Trophoblast cell (in vitro differentiated cells and primary cell): ENCODE measurements around the gene NIPBL.

Experiments used
- DNase-seq, 2 donors: peaks; one replicate each; pipeline ENCODE4 v3.0.0-alpha.2; 2016
- H2AFZ ChIP-seq: 2 replicates; pipeline ENCODE4 v1.6.1; 2013; ENCODE audit warnings: low read length, moderate library complexity, mild to moderate bottlenecking; ENCODE audit not compliant: insufficient read depth, poor library complexity
- H2AK5ac ChIP-seq: 2 replicates; pipeline ENCODE4 v1.6.1; 2013; ENCODE audit warnings: mild to moderate bottlenecking, low read length
- H2BK120ac ChIP-seq: 2 replicates; pipeline ENCODE4 v1.6.1; 2013; ENCODE audit warnings: low read length, mild to moderate bottlenecking, moderate library complexity; ENCODE audit not compliant: insufficient read depth, poor library complexity
- H2BK12ac ChIP-seq: 2 replicates; pipeline ENCODE4 v1.6.1; 2013; ENCODE audit warnings: mild to moderate bottlenecking, low read length, moderate library complexity
- H2BK5ac ChIP-seq: 2 replicates; pipeline ENCODE4 v1.6.1; 2013; ENCODE audit warnings: low read length, low read depth, moderate library complexity, mild to moderate bottlenecking; ENCODE audit not compliant: poor library complexity
- H3K14ac ChIP-seq: 2 replicates; pipeline ENCODE4 v1.6.1; 2013; ENCODE audit warnings: mild to moderate bottlenecking, low read length
- H3K18ac ChIP-seq: 2 replicates; pipeline ENCODE4 v1.6.1; 2013; ENCODE audit warnings: mild to moderate bottlenecking, low read length
- H3K23ac ChIP-seq: 2 replicates; pipeline ENCODE4 v1.6.1; 2013; ENCODE audit warnings: low read length
- H3K27ac ChIP-seq: 2 replicates; pipeline ENCODE4 v1.5.1; 2013; ENCODE audit warnings: low read depth, mild to moderate bottlenecking, inconsistent platforms, low read length, moderate library complexity
- H3K27me3 ChIP-seq: 2 replicates; pipeline ENCODE4 v1.6.1; 2013; ENCODE audit warnings: inconsistent platforms, mild to moderate bottlenecking, low read length, moderate library complexity; ENCODE audit not compliant: insufficient read depth
- H3K36me3 ChIP-seq, 2 experiments: 1 replicate in 1 of 2; 2 replicates in 1 of 2; pipeline ENCODE4 v1.6.1; 2013; ENCODE audit warnings: low read length in 2 of 2, mild to moderate bottlenecking in 2 of 2, moderate library complexity in 1 of 2; ENCODE audit not compliant: insufficient read depth in 2 of 2, control insufficient read depth in 1 of 2
- H3K4ac ChIP-seq: 2 replicates; pipeline ENCODE4 v1.6.1; 2013; ENCODE audit warnings: low read depth, mild to moderate bottlenecking, low read length, moderate library complexity
- H3K4me1 ChIP-seq, 2 experiments: 1 replicate in 1 of 2; 2 replicates in 1 of 2; pipeline ENCODE4 v1.6.1; 2013; ENCODE audit warnings: low read length in 2 of 2, mild to moderate bottlenecking in 2 of 2, moderate library complexity in 1 of 2; ENCODE audit not compliant: insufficient read depth in 2 of 2, control insufficient read depth in 1 of 2
- H3K4me2 ChIP-seq: 2 replicates; pipeline ENCODE4 v1.6.1; 2013; ENCODE audit warnings: inconsistent platforms, mild to moderate bottlenecking, low read length, moderate library complexity
- H3K4me3 ChIP-seq: 2 replicates; pipeline ENCODE4 v1.5.1; 2013; ENCODE audit warnings: mild to moderate bottlenecking, low read depth, low read length, inconsistent platforms
- H3K79me1 ChIP-seq: one replicate; pipeline ENCODE4 v1.6.1; 2013; ENCODE audit warnings: low read length
- H3K79me2 ChIP-seq: 2 replicates; pipeline ENCODE4 v1.6.1; 2013; ENCODE audit warnings: low read length, mild to moderate bottlenecking; ENCODE audit not compliant: control insufficient read depth, insufficient read depth, poor library complexity
- H3K9ac ChIP-seq: 2 replicates; pipeline ENCODE4 v1.6.1; 2013; ENCODE audit warnings: mild to moderate bottlenecking, low read length
- H3K9me3 ChIP-seq: 2 replicates; pipeline ENCODE4 v1.6.1; 2013; ENCODE audit warnings: low read depth, mild to moderate bottlenecking, control low read depth, inconsistent platforms, low read length; ENCODE audit not compliant: insufficient read depth
- H4K12ac ChIP-seq: 2 replicates; pipeline ENCODE4 v1.6.1; 2013; ENCODE audit warnings: low read depth, mild to moderate bottlenecking, low read length, moderate library complexity
- H4K8ac ChIP-seq: 2 replicates; pipeline ENCODE4 v1.6.1; 2013; ENCODE audit warnings: low read depth, mild to moderate bottlenecking, low read length, moderate library complexity
- H4K91ac ChIP-seq: one replicate; pipeline ENCODE4 v1.6.1; 2013; ENCODE audit warnings: low read depth, mild to moderate bottlenecking, low read length, moderate library complexity
- WGBS: extraction: QIAGEN DNeasy Blood & Tissue Kit; methylation state at CpG from one replicate; pipeline ENCODE4 v1.1.7; 2013; ENCODE audit warnings: missing lambda C conversion rate; ENCODE audit not compliant: insufficient read length, insufficient coverage; ENCODE audit errors: extremely low coverage; 5-methylcytosine and 5-hydroxymethylcytosine counted together

The NIPBL gene

GRCh38 chr5:36875790-36876298 is 725 bp upstream of the NIPBL start:
- peak overlapping the region; percentile 96 for H4K8ac ChIP-seq
- peak overlapping the region; percentile 86 for H3K9ac ChIP-seq
- H3K18ac ChIP-seq: peak overlapping the region; percentile 97
- no peaks in the 10 kb centered on the region for H3K9me3 ChIP-seq
- H4K12ac ChIP-seq: peak overlapping the region; percentile 96
- peaks cover 1% of the 10 kb centered on the region in 2 experiments for H3K36me3 ChIP-seq
- H3K27ac ChIP-seq: peak overlapping the region; percentile 86
- no peak overlapping the region for H2BK12ac ChIP-seq
- peak overlapping the region; percentile 97 for H2AFZ ChIP-seq
- H2AK5ac ChIP-seq: peak overlapping the region; percentile 5
- WGBS: no CpG with 5 or more reads among the region's 47 CpGs
- H3K4me2 ChIP-seq: peak overlapping the region; percentile 72
- peaks cover 15% of the 10 kb centered on the region for H3K79me2 ChIP-seq
- H3K23ac ChIP-seq: no peak overlapping the region
- peak overlapping the region; percentile 64 for H2BK120ac ChIP-seq
- peak overlapping the region; percentile 96 for H3K14ac ChIP-seq
- H3K4me1 ChIP-seq: no peaks in the 10 kb centered on the region
- no peaks in the 10 kb centered on the region for H3K27me3 ChIP-seq
- peaks cover 16% of the 10 kb centered on the region for H3K79me1 ChIP-seq
- peak overlapping the region; percentile 69 for H4K91ac ChIP-seq
- peak overlapping the region; percentile 7 for H3K4ac ChIP-seq
- H2BK5ac ChIP-seq: peak overlapping the region; percentile 95
- peak overlapping the region; percentile 88 for H3K4me3 ChIP-seq
- peak; percentile 72 to 85 for DNase-seq

DNA sequence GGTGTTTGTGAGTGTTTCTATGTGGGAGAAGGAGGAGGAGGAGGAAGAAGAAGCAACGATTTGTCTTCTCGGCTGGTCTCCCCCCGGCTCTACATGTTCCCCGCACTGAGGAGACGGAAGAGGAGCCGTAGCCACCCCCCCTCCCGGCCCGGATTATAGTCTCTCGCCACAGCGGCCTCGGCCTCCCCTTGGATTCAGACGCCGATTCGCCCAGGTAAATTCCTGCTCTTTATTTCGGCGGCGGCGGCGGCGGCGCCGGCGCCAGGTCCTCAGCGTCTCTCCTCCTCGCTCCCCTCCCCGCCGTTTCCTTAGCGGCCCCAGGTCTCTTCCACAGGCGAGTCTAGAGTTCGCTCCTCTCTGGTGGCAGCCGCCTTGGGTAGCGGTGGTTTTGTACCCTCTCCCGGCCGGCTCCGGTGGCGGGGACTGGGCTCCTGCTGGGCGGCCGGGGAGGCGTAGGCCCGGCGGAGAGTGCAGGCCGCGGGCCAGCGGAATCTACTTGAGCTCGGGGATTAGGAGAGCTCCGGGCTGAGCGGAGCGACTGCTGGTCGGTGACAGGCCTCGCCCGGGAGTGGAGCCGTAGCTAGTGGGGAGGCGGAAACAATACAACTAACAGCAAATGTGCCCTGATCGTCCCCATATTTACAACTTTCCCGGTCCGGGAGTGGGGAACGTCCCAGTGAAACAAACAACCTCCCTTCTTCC is 547 bp downstream of the NIPBL start:
- peak overlapping the region; percentile 81 for H3K4ac ChIP-seq
- H3K36me3 ChIP-seq: peaks cover 1% of the 10 kb centered on the region in 2 experiments
- H3K79me2 ChIP-seq: peaks cover 15% of the 10 kb centered on the region
- H3K23ac ChIP-seq: no peak overlapping the region
- H3K4me1 ChIP-seq: no peaks in the 10 kb centered on the region
- WGBS: no CpG with 5 or more reads among the region's 57 CpGs
- peak overlapping the region; percentile 100 for H3K9ac ChIP-seq
- H3K79me1 ChIP-seq: peaks cover 16% of the 10 kb centered on the region
- H2BK120ac ChIP-seq: peak overlapping the region; percentile 89
- peak; percentile 58 to 66 for DNase-seq
- H3K14ac ChIP-seq: peak overlapping the region; percentile 71
- H4K12ac ChIP-seq: peak overlapping the region; percentile 95
- peak overlapping the region; percentile 99 for H3K4me3 ChIP-seq
- H2BK12ac ChIP-seq: peak overlapping the region; percentile 45
- H3K4me2 ChIP-seq: peak overlapping the region; percentile 87
- H2AFZ ChIP-seq: peak overlapping the region; percentile 77
- no peaks in the 10 kb centered on the region for H3K27me3 ChIP-seq
- peak overlapping the region; percentile 97 for H4K8ac ChIP-seq
- peak overlapping the region; percentile 13 for H2AK5ac ChIP-seq
- H3K18ac ChIP-seq: peak overlapping the region; percentile 97
- H2BK5ac ChIP-seq: peak overlapping the region; percentile 98
- H3K9me3 ChIP-seq: no peaks in the 10 kb centered on the region
- H4K91ac ChIP-seq: peak overlapping the region; percentile 93
- H3K27ac ChIP-seq: peak overlapping the region; percentile 98

GRCh38 chr5:36877667-36878391 is 1.3 kb downstream of the NIPBL start:
- Histone ChIP-seq H3K4me2 (peak overlapping the region; percentile 87), H3K9me3 (no peaks in the 10 kb centered on the region), H2BK12ac (no peak overlapping the region), H4K91ac (no peak overlapping the region), H3K18ac (no peak overlapping the region), H3K23ac (no peak overlapping the region), H3K27me3 (no peaks in the 10 kb centered on the region), H2AK5ac (no peak overlapping the region), H3K4me1 (no peaks in the 10 kb centered on the region), H2BK5ac (peak overlapping the region; percentile 98), H3K14ac (no peak overlapping the region), H2AFZ (peak overlapping the region; percentile 77), H3K79me2 (peaks cover 15% of the 10 kb centered on the region), H3K4ac (peak overlapping the region; percentile 81), H3K9ac (peak overlapping the region; percentile 100), H3K79me1 (peaks cover 16% of the 10 kb centered on the region), H4K12ac (no peak overlapping the region), H3K36me3 (no peaks in the 10 kb centered on the region), H2BK120ac (peak overlapping the region; percentile 23), H3K4me3 (peak overlapping the region; percentile 99), H3K27ac (peak overlapping the region; percentile 98), H4K8ac (peak overlapping the region; percentile 97)
- WGBS: no CpG with 5 or more reads among the region's 11 CpGs
- DNase-seq: peak in 1 of 2 donors; percentile 60

DNA sequence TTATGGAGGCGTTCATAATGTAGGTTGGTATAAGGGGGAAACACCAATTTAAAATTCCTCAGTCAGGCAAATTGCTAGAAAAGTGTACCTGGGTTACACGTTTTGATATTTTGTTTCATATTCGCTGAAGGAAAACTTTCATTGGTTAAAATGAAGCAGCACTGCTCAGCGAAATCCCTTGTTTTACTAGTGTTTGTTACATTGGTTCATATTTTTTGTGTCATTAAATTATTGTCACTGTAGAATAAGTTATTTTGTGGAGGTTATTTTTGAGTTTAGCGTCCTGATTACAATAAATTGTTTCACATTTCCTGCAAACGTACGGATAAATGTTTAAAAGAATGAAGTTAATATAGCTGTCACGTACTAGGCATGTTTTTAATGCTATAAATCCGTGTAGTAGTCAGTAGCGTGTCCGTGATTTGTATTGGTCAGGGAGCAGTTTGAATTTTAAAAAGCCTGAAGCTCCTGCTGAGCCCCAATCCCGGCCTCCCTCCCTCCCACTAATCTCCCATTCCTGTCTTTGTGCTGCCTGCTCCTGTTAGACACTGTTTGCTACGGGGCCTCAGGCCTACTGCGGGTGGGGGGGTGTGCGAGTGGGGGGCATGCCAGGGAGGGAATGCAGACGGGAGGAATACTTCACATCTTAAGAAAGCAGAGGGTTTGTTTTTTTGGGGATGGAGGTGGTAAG is 2.0 kb downstream of the NIPBL start:
- Histone ChIP-seq H3K4me1 (no peaks in the 10 kb centered on the region), H2AFZ (no peak overlapping the region), H3K9me3 (no peaks in the 10 kb centered on the region), H2BK12ac (no peak overlapping the region), H3K4me2 (peak overlapping the region; percentile 87), H3K79me1 (peaks cover 16% of the 10 kb centered on the region), H3K27me3 (no peaks in the 10 kb centered on the region), H3K79me2 (peaks cover 15% of the 10 kb centered on the region), H3K9ac (no peak overlapping the region), H3K4me3 (no peak overlapping the region), H2BK120ac (no peak overlapping the region), H3K18ac (no peak overlapping the region), H4K8ac (no peak overlapping the region), H3K27ac (no peak overlapping the region), H3K4ac (peak overlapping the region; percentile 97), H3K36me3 (no peaks in the 10 kb centered on the region), H2AK5ac (no peak overlapping the region), H2BK5ac (no peak overlapping the region), H4K12ac (no peak overlapping the region), H3K14ac (no peak overlapping the region), H4K91ac (no peak overlapping the region), H3K23ac (no peak overlapping the region)
- DNase-seq: peak; percentile 5 to 33
- no CpG with 5 or more reads among the region's 16 CpGs for WGBS
